PFSK-1 (cell line): ENCODE data around the gene ANKK1.

ENCODE experiments used
- FOXP2 ChIP-seq: optimal IDR thresholded peaks from 2 replicates; pipeline ENCODE3; 2011; ENCODE audit warnings: borderline replicate concordance, control low read depth, inconsistent platforms; ENCODE audit not compliant: insufficient read depth; ENCODE audit errors: extremely low read length, extremely low read depth
- POLR2AphosphoS5 ChIP-seq: IDR thresholded peaks from 2 replicates; pipeline ENCODE4 v1.6.1; 2012; ENCODE audit warnings: low read depth, mild to moderate bottlenecking, control low read depth, low read length, moderate library complexity
- SIN3A ChIP-seq: IDR thresholded peaks from 2 replicates; pipeline ENCODE4 v1.6.1; 2012; ENCODE audit warnings: mild to moderate bottlenecking, low read length, moderate library complexity, borderline replicate concordance; ENCODE audit not compliant: insufficient read depth
- TAF1 ChIP-seq: IDR thresholded peaks from 2 replicates; pipeline ENCODE4 v1.6.1; 2012; ENCODE audit warnings: low read length, control low read depth, borderline replicate concordance; ENCODE audit not compliant: insufficient read depth
- TF ChIP-seq, protein P1 (sequence below), 2 experiments: IDR thresholded peaks; 2 replicates each; pipeline versions ENCODE4 v1.6.1 to v1.8.0; 2011 to 2012; ENCODE audit warnings: low read depth in 2 of 2, low read length in 2 of 2, control low read depth in 1 of 2, inconsistent platforms in 1 of 2, mild to moderate bottlenecking in 1 of 2, moderate library complexity in 1 of 2; ENCODE audit not compliant: insufficient read depth in 1 of 2

The ANKK1 gene

DNA sequence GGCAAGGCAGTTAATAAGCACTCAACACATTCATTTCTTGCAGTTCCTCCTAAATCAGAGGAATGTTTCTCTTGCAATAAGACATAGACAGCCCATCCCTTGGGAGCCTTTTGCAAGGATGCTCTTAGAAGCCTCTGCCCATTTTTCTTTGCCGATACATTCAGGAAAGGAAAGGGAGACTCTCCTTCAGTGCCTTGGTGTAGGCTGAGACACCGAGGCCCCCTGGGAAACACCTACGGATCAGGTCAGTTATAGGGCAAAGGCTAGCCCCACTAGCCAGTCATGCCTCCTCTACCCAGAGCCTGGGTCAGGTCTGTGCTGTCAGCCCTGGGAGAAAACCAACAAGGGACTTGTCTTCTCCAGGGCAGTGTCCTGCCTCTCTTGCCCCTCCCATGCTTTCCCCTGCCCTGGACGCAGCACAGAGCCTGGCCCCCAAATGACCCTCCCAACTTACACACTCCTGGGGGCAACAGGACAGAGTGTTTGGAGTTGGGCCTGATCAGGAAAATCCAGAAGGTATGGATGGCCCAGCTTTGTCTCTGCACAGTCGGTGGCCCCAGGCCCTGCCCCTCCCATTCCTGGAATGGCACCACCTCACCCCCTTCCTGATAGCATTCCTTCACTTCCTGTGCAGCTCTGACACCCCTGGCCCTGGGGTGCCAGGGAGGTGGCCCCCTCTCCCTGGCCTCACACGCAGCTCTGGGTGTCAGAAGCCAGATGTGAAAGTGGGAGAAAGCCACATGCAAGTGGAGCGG, 18.3 kb downstream of the ANKK1 start:
- TF ChIP-seq TAF1 (no peak), FOXP2 (no peak)
- TF ChIP-seq, protein P1, sequence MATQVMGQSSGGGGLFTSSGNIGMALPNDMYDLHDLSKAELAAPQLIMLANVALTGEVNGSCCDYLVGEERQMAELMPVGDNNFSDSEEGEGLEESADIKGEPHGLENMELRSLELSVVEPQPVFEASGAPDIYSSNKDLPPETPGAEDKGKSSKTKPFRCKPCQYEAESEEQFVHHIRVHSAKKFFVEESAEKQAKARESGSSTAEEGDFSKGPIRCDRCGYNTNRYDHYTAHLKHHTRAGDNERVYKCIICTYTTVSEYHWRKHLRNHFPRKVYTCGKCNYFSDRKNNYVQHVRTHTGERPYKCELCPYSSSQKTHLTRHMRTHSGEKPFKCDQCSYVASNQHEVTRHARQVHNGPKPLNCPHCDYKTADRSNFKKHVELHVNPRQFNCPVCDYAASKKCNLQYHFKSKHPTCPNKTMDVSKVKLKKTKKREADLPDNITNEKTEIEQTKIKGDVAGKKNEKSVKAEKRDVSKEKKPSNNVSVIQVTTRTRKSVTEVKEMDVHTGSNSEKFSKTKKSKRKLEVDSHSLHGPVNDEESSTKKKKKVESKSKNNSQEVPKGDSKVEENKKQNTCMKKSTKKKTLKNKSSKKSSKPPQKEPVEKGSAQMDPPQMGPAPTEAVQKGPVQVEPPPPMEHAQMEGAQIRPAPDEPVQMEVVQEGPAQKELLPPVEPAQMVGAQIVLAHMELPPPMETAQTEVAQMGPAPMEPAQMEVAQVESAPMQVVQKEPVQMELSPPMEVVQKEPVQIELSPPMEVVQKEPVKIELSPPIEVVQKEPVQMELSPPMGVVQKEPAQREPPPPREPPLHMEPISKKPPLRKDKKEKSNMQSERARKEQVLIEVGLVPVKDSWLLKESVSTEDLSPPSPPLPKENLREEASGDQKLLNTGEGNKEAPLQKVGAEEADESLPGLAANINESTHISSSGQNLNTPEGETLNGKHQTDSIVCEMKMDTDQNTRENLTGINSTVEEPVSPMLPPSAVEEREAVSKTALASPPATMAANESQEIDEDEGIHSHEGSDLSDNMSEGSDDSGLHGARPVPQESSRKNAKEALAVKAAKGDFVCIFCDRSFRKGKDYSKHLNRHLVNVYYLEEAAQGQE (IDR thresholded peaks at IDR 0.05; ENCODE audit: insufficient read depth in 1 of 2, low read depth in 2 of 2, low read length in 2 of 2), result no peak

DNA sequence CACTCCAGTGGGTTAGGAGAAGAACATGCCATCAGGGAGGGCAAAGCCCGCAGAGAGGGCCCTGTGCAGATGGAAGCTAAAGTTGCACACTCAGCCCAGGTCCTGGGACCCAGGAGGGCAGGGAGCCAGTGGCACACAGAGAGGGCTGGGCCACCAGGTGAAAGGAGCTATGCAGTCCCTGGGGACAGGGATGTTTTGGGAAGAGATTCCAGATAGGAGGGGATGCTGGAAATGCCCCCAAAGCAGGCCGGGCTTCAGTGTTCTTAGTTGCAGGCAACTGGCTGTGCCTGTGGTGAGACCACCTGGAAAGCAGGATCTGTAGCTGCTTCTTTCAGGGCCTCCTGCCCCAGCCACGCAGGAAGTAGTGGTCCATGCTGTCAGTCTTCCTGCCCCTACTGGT, 19.6 kb downstream of the ANKK1 start:
- TF ChIP-seq TAF1 (no peak), POLR2AphosphoS5 (no peak), FOXP2 (no peak), SIN3A (no peak)
- TF ChIP-seq, protein P1 (IDR thresholded peaks at IDR 0.05; ENCODE audit: insufficient read depth in 1 of 2, low read depth in 2 of 2, low read length in 2 of 2), result no peak

DNA sequence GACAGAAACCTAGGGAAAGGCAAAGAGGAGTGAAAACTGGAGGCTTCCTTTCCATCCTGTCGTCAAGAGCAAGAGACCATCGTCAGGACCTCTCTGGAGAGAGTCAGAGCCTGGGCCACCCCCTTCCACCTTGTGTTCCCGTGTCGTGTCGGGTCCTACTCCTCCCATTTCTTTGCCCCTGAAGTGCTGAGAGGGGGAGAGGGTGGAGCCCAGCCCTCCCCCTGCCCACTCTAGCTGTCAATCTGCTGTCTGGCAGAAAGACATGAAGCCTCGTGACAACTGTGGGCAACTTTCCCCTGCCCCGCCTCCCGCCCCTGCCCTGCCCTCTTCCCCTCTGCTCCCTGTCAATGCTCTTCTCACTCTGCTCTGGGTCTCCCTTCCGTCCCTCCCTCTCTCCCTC, 20.6 kb downstream of the ANKK1 start:
- TF ChIP-seq POLR2AphosphoS5 (no peak), SIN3A (no peak), FOXP2 (no peak), TAF1 (no peak)
- TF ChIP-seq, protein P1 (IDR thresholded peaks at IDR 0.05; ENCODE audit: insufficient read depth in 1 of 2, low read depth in 2 of 2, low read length in 2 of 2), result no peak

DNA sequence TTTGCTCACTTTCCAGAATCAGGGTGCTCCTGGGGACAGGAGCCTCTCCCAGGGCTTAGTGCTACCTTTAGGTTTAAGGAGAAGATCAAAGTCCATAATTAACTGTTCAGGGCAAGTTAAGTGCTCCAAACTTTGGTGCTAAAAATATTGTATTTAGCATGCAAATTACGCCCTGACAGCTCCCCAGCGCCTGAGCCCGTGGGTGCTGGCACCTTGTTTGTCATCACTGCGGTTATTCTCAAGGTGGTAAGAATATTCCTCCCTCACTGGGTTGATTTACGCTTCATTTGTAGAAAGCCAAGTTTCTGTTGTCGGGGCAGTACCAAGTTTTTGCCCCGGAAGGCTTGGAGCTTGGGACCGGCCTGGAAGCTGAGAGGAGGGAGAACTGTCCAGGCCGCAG, 21.3 kb downstream of the ANKK1 start:
- no peak for TF ChIP-seq FOXP2
- TF ChIP-seq TAF1, result no peak

DNA sequence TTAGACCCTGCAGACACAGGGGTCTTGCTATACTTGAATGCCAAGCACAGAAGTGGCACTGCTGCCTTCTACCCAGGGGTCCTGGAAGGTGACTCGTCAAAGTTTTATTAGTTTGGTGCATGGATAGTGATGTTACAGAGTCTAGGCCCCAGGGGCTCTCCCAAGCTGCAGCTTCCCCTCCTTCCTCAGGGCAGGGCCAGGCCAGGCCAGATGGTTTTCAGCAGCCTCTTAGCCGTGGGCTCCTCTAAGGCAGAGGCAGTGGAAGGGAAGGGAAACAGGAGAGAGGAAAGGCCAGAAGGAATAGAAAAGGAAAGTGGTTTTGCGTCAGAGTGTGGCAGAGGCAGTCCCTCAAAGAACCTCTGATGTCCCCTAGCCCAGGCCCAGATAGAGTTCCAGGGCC, 21.9 kb downstream of the ANKK1 start:
- no peak for TF ChIP-seq SIN3A
- no peak for TF ChIP-seq TAF1
- TF ChIP-seq, protein P1 (IDR thresholded peaks at IDR 0.05; ENCODE audit: insufficient read depth in 1 of 2, low read depth in 2 of 2, low read length in 2 of 2), result no peak
- TF ChIP-seq POLR2AphosphoS5, result no peak
- TF ChIP-seq FOXP2, result no peak
